Fibroblast of skin of left biceps (primary cell): ENCODE data around the gene CTNNA3.
A peak's percentile ranks its signal among the peaks of the same experiment; 100 is the strongest.

ENCODE experiments used
- DNase-seq, 2 experiments: peaks; one replicate each; pipeline ENCODE4 v3.0.0-alpha.2; 2013; ENCODE audit warnings: low read depth in 2 of 2

CTNNA3 gene

GRCh38 chr10:66869635-66870034, 826.4 kb downstream of the CTNNA3 start:
- no peak for DNase-seq

GRCh38 chr10:66862687-66863258, 833.2 kb downstream of the CTNNA3 start:
- no peak for DNase-seq

- no peak for DNase-seq
These were observed 835.5 kb downstream of the CTNNA3 start for GRCh38 chr10:66860376-66860945.

- DNase-seq = no peak
These were observed 843.2 kb downstream of the CTNNA3 start for GRCh38 chr10:66852811-66853210.

GRCh38 chr10:66848856-66849255, 847.1 kb downstream of the CTNNA3 start:
- no peak for DNase-seq

GRCh38 chr10:66844176-66844942, 851.6 kb downstream of the CTNNA3 start:
- DNase-seq = peak; percentile 24 to 30

- peak in 1 of 2 experiments; percentile 31 for DNase-seq
These were observed 852.6 kb downstream of the CTNNA3 start for GRCh38 chr10:66843396-66843795.

GRCh38 chr10:66842867-66843266, 853.1 kb downstream of the CTNNA3 start:
- DNase-seq = no peak

- DNase-seq = no peak
These were observed 853.6 kb downstream of the CTNNA3 start for GRCh38 chr10:66842371-66842770.

- no peak for DNase-seq
These were observed 857.3 kb downstream of the CTNNA3 start for GRCh38 chr10:66838656-66839055.

- peak; percentile 75 to 78 for DNase-seq
These were observed 858.0 kb downstream of the CTNNA3 start for GRCh38 chr10:66837990-66838389.

GRCh38 chr10:66837335-66837734, 858.7 kb downstream of the CTNNA3 start:
- no peak for DNase-seq

- no peak for DNase-seq
These were observed 859.2 kb downstream of the CTNNA3 start for GRCh38 chr10:66836771-66837170.

- DNase-seq = peak; percentile 66 to 70
These were observed 859.9 kb downstream of the CTNNA3 start for GRCh38 chr10:66836057-66836456.

GRCh38 chr10:66835400-66835799, 860.6 kb downstream of the CTNNA3 start:
- DNase-seq = no peak

GRCh38 chr10:66834802-66835201, 861.2 kb downstream of the CTNNA3 start:
- DNase-seq = no peak

- DNase-seq = no peak
These were observed 862.1 kb downstream of the CTNNA3 start for GRCh38 chr10:66833861-66834260.

GRCh38 chr10:66832781-66833422, 863.1 kb downstream of the CTNNA3 start:
- no peak for DNase-seq

GRCh38 chr10:66828957-66829356, 867.0 kb downstream of the CTNNA3 start:
- DNase-seq = no peak

- DNase-seq = peak; percentile 42 to 45
These were observed 868.6 kb downstream of the CTNNA3 start for GRCh38 chr10:66827353-66827752.

- DNase-seq = no peak
These were observed 872.7 kb downstream of the CTNNA3 start for GRCh38 chr10:66823301-66823700.

- no peak for DNase-seq
These were observed 873.2 kb downstream of the CTNNA3 start for GRCh38 chr10:66822801-66823200.

GRCh38 chr10:66819691-66820090, 876.3 kb downstream of the CTNNA3 start:
- peak; percentile 28 to 34 for DNase-seq
